ENCODE results near the gene BIN2. TPM values are rescaled to one million over a fixed set of nuclear protein-coding genes. Genes with fewer than 3 reads are reported as not detected.
A peak's percentile ranks its signal among the peaks of the same experiment; 100 is the strongest.
"Not testable (repeated sequence)": the region's sequence is repeated elsewhere in the genome, so short reads cannot be mapped to it uniquely, and the experiment has no call there.

BIN2 gene
- total RNA-seq, 3 donors from 2014 or later (not counting 1 experiment from before 2014, with no cell fraction given), result 443 to 495 (median 478) TPM

- Histone ChIP-seq H3K27me3 (ENCODE audit: control insufficient read depth, insufficient read depth, low read length) (no peaks in the 10 kb centered on the region), H3K4me1 (ENCODE audit: control insufficient read depth, insufficient read depth, low read length) (peaks cover 9% of the 10 kb centered on the region), H3K27ac (ENCODE audit: low read length) (peak overlapping the region; percentile 8), H3K9me3 (ENCODE audit: control insufficient read depth, insufficient read depth, low read length) (no peaks in the 10 kb centered on the region), H3K36me3 (ENCODE audit: control insufficient read depth, insufficient read depth, low read length) (no peaks in the 10 kb centered on the region), H3K4me3 (ENCODE audit: low read length) (no peak overlapping the region)
- Mint-ChIP-seq H3K4me1 (peaks cover 7 to 14% of the 10 kb centered on the region in 2 donors), H3K9me3 (no peaks in the 10 kb centered on the region), H3K36me3 (no peaks in the 10 kb centered on the region), H3K27me3 (ENCODE audit: low read depth in 2 of 2) (no peaks in the 10 kb centered on the region), H3K4me3 (peak overlapping the region; percentile 77), H3K27ac (peak overlapping the region; percentile 79 to 88)
- intact Hi-C loops (cut with micrococcal nuclease), result loop anchor here (1.0 to 5.0 kb wide), 7 partner anchors 22 to 576 kb away; no protein-coding TSS in a partner anchor
- peak; percentile 96 for TF ChIP-seq CTCF (IDR thresholded peaks at IDR 0.05)
- WGBS (ENCODE audit: insufficient coverage), result 35% methylated on average over 8 of the region's 9 CpGs
- ATAC-seq (peak; percentile 95 to 99 (median 97)), DNase-seq (peak; percentile 54 to 89)
Observed at GRCh38 chr12:51341251-51342007, 17.5 kb upstream of the BIN2 start.

DNA sequence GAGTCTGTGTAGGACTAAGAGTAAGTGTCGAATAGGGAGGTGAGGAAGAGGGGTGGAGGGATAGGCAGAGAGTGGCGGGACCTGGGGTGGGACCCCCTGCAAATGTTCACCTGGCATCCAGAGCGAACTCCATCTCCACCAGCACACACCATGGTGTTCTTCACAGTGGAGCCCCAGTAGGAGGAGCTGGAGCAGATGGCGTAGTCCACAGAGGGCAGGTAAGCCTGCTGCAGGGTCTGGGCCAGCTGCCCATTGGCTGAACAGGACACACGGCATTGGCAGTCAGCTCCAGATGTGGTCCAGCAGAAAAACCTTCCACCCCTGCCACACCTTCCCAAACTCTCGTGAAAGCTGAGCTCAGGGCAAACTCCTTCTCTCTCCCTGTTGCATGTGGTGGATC lies 15.8 kb upstream of the BIN2 start:
- peaks cover 9% of the 10 kb centered on the region for H3K4me1 ChIP-seq (ENCODE audit: control insufficient read depth, insufficient read depth, low read length)
- Mint-ChIP-seq H3K36me3 (no peaks in the 10 kb centered on the region), H3K9me3 (no peaks in the 10 kb centered on the region), H3K27me3 (ENCODE audit: low read depth in 2 of 2) (no peaks in the 10 kb centered on the region), H3K4me3 (no peak overlapping the region), H3K4me1 (peaks cover 7 to 14% of the 10 kb centered on the region in 2 donors), H3K27ac (no peak overlapping the region)
- H3K9me3 ChIP-seq (ENCODE audit: control insufficient read depth, insufficient read depth, low read length), result no peaks in the 10 kb centered on the region
- intact Hi-C loops (cut with micrococcal nuclease), result loop anchor here (5.0 kb wide), 1 partner anchor 72 kb away; no protein-coding TSS in a partner anchor
- DNase-seq (no peak), ATAC-seq (no peak)
- H3K36me3 ChIP-seq (ENCODE audit: control insufficient read depth, insufficient read depth, low read length), result no peaks in the 10 kb centered on the region
- H3K4me3 ChIP-seq (ENCODE audit: low read length), result no peak overlapping the region
- TF ChIP-seq CTCF (IDR thresholded peaks at IDR 0.05), result no peak
- no peak overlapping the region for H3K27ac ChIP-seq (ENCODE audit: low read length)
- H3K27me3 ChIP-seq (ENCODE audit: control insufficient read depth, insufficient read depth, low read length), result no peaks in the 10 kb centered on the region
- WGBS (ENCODE audit: insufficient coverage), result 85% methylated on average over 6 of the region's 6 CpGs

- H3K27ac ChIP-seq (ENCODE audit: low read length); H3K27me3 Mint-ChIP-seq (ENCODE audit: low read depth in 2 of 2); H3K36me3 ChIP-seq (ENCODE audit: control insufficient read depth, insufficient read depth, low read length); H3K36me3 Mint-ChIP-seq; H3K9me3 Mint-ChIP-seq; H3K27me3 ChIP-seq (ENCODE audit: control insufficient read depth, insufficient read depth, low read length); H3K4me3 ChIP-seq (ENCODE audit: low read length); H3K4me1 ChIP-seq (ENCODE audit: control insufficient read depth, insufficient read depth, low read length); ATAC-seq; H3K27ac Mint-ChIP-seq; H3K9me3 ChIP-seq (ENCODE audit: control insufficient read depth, insufficient read depth, low read length); DNase-seq; H3K4me3 Mint-ChIP-seq; intact Hi-C loops (cut with micrococcal nuclease): not testable (repeated sequence)
- peaks cover 7 to 14% of the 10 kb centered on the region in 2 donors for H3K4me1 Mint-ChIP-seq
Observed at GRCh38 chr12:51337336-51337735, 13.4 kb upstream of the BIN2 start.

DNA sequence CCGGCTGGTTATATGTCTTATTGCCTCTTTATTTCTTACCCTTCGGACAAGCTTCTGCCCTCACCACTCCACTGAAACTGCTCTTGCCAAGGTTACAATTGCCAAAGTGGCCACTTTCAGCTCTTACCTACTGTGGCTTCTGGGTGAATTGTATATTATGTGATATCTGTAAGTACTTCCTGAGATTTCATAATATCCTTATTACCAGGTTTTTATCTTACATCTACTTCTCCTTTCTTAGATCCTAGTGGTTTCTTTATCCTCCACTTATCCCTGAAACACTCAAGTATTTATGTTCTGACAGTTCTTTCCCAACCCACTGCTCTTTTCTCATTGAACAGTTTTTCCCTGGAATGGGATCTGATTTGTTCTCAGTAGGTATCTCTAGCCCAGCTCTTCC lies 12.0 kb upstream of the BIN2 start:
- WGBS (ENCODE audit: insufficient coverage), result 88% methylated on average over 2 of the region's 2 CpGs

More for the DNA sequence above, 12.0 kb upstream of the BIN2 start:
- Mint-ChIP-seq H3K36me3 (no peaks in the 10 kb centered on the region), H3K9me3 (no peaks in the 10 kb centered on the region), H3K4me3 (no peak overlapping the region), H3K27ac (no peak overlapping the region), H3K27me3 (ENCODE audit: low read depth in 2 of 2) (no peaks in the 10 kb centered on the region), H3K4me1 (peaks cover under 1 to 6% of the 10 kb centered on the region in 2 donors)
- Histone ChIP-seq H3K4me3 (ENCODE audit: low read length) (no peak overlapping the region), H3K4me1 (ENCODE audit: control insufficient read depth, insufficient read depth, low read length) (peaks cover 3% of the 10 kb centered on the region), H3K27ac (ENCODE audit: low read length) (no peak overlapping the region), H3K9me3 (ENCODE audit: control insufficient read depth, insufficient read depth, low read length) (no peaks in the 10 kb centered on the region), H3K27me3 (ENCODE audit: control insufficient read depth, insufficient read depth, low read length) (no peaks in the 10 kb centered on the region), H3K36me3 (ENCODE audit: control insufficient read depth, insufficient read depth, low read length) (no peaks in the 10 kb centered on the region)
- no peak for TF ChIP-seq CTCF (IDR thresholded peaks at IDR 0.05)
- DNase-seq, result no peak
- ATAC-seq, result peak in 1 of 3 donors; percentile 53
- intact Hi-C loops (cut with micrococcal nuclease), result no loop called here

All from natural killer cell (primary cell).